HS-5 (cell line): ENCODE measurements around the gene MAGEE1.

Experiments used
- DNase-seq: peaks from one replicate; pipeline ENCODE4 v3.0.0-alpha.2; 2012; ENCODE audit warnings: low read depth

Gene MAGEE1, protein sequence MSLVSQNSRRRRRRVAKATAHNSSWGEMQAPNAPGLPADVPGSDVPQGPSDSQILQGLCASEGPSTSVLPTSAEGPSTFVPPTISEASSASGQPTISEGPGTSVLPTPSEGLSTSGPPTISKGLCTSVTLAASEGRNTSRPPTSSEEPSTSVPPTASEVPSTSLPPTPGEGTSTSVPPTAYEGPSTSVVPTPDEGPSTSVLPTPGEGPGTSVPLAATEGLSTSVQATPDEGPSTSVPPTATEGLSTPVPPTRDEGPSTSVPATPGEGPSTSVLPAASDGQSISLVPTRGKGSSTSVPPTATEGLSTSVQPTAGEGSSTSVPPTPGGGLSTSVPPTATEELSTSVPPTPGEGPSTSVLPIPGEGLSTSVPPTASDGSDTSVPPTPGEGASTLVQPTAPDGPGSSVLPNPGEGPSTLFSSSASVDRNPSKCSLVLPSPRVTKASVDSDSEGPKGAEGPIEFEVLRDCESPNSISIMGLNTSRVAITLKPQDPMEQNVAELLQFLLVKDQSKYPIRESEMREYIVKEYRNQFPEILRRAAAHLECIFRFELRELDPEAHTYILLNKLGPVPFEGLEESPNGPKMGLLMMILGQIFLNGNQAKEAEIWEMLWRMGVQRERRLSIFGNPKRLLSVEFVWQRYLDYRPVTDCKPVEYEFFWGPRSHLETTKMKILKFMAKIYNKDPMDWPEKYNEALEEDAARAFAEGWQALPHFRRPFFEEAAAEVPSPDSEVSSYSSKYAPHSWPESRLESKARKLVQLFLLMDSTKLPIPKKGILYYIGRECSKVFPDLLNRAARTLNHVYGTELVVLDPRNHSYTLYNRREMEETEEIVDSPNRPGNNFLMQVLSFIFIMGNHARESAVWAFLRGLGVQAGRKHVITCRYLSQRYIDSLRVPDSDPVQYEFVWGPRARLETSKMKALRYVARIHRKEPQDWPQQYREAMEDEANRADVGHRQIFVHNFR

DNA sequence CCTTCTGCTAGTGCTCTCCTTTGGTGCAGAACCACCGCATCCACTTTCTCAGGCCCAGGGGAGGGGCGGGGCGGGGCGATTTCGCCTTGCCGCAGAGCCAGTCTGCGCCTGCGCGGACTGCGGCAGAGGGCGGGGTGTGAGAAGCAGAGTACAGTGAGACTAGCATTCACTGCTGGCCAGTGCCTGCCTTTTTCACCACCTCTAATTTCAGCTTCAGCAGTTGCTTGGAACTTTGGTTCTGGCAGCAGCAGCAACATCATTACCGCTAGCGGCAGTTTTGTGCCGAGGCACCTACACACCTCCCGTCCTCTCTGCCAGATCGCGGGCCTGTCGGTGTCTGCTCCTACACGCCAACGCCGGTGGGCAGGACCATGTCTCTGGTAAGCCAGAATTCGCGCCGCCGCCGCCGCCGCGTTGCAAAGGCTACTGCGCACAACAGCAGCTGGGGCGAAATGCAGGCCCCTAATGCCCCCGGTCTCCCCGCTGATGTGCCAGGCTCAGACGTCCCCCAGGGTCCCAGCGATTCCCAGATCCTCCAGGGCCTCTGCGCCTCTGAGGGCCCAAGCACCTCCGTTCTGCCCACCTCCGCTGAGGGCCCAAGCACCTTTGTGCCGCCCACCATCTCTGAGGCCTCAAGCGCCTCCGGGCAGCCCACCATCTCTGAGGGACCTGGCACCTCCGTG lies at the start of gene MAGEE1:
Gene MAGEE1 (plus strand): TSS at position 151 of the 683 bp plus-strand sequence. CDS start 221 bp downstream, at position 372.
- peak; percentile 9 for DNase-seq

DNA sequence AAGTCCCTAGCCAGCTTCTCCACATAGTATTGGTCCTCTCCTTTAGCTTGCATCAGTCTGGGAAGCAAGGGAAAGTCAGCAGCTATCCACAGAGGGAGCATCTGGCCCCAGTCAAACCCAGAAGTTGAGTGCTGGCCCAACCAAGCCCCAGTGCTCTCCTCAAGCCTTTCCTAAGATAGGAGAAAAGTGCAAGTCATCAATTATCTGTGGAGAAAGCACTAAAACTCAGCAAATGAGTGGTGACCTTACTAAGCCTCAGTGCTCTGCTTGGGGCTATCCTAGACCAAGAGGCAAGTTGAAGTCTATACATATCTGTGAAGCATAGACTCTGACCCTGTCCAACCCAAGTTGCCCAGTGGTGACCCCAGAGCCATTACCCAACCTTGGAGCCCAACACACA lies 28.5 kb upstream of the MAGEE1 start:
- DNase-seq = no peak

DNA sequence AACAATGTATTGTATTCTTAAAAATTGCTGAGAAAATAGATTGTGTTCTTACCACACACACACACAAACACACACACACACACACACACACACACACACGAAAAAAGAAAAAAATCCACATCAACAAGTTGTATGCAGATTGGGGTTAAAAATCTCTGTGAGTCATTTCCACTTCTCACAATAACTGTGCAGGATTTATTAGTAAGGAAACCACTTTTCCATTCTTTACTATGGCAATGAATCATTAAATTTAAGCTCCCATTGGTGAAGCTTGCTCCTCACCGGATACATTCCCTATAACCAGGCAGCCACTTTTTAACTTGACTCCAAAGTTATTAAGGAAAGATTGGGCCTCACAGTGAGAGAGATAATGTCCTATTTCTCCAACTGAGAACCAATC lies 19.7 kb upstream of the MAGEE1 start:
- no peak for DNase-seq

DNA sequence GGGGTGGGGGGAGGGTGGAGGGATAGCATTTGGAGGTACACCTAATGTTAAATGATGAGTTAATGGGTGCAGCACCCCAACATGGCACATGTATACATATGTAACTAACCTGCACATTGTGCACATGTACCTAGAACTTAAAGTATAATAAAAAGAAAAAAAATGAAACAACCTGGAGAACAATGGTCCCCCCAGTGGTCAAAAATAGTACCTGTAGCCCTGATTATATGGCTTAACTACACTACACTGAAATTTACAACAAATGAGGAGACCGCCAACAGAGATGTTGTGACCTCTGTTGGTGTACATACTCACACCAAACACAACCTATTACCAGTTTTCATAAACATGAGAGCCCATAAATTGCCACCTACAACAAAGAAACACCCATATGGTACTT lies 7.3 kb upstream of the MAGEE1 start:
- no peak for DNase-seq

DNA sequence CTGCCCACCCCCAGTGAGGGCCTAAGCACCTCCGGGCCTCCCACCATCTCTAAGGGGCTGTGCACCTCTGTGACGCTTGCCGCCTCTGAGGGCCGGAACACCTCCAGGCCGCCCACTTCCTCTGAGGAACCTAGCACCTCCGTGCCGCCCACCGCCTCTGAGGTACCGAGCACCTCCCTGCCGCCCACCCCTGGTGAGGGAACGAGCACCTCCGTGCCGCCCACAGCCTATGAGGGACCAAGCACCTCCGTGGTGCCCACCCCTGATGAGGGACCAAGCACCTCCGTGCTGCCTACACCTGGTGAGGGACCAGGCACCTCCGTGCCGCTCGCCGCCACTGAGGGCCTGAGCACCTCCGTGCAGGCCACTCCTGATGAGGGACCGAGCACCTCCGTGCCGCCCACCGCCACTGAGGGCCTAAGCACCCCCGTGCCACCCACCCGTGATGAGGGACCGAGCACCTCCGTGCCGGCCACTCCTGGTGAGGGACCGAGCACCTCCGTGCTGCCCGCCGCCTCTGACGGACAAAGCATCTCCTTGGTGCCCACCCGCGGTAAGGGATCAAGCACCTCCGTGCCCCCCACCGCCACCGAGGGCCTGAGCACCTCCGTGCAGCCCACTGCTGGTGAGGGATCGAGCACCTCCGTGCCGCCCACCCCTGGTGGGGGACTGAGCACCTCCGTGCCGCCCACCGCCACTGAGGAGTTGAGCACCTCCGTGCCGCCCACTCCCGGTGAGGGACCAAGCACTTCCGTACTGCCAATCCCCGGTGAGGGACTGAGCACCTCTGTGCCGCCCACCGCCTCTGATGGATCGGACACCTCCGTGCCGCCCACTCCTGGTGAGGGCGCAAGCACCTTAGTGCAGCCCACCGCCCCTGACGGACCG lies 977 bp downstream of the MAGEE1 start:
- no peak for DNase-seq

DNA sequence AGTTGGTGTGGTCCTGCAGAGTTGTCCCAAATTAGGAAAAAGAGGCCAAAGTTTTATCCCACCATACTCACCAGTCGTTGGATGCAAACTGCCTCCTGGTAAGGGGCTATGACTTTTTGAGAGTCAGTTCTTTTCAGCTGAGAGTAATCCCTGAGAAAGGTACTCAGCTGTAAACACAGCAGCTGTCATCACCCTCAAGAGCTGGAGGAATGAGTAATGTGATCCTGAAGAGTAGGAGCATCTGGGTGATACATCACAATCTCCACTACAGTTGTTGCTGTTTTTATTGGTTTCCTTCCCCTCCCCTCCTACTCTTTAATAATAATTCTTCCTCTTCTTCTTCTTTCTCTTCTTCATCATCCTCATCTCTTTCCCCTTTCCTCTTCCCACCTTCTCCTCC lies 5.7 kb downstream of the MAGEE1 start:
- no peak for DNase-seq

DNA sequence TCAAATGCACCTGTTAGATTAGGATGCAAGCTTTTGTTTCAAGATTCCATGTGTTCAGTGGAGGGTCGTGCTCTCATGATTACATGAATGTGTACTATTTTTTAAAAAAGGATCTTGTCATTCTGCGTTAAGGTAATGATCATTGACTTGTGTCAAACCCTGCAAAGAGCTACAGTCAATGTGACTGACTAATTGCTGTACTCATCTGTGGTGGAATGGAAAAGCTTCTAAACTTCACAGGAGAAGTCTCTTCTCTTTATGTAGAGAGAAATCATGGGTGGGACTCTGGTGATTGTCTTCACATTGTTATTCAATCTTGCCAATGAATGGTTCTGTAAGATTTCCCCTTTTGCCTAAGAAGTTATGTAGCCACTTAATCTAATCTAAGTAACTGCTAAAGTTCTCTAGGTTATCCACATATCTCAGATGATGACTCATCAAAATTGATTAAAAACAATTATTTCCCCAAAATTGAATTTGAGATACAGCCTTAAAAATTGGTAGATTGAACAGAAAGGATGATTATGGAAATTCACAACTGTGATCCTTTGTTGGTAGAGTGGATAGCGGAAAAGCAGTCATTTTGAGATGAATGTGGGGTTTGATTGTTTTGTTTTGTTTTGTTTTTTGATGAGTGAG lies 6.7 kb downstream of the MAGEE1 start:
- DNase-seq = no peak

DNA sequence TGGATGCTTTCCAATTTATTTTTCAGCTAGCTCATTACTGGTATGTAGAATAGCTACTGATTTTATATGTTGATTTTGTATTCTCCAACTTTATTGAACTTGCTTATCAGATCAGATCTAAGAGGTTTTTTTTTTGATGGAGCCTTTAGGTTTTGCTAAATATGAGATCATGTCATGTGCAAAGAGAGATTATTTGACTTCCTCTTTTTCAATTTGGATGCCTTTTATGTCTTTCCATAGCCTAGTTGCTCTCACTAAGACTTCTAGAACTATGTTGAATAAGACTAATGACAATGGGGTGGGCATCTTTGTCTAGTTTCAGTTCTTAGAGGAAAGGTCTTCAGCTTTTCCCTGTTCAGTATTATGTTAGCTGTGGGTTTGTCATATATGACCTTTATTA lies 11.7 kb downstream of the MAGEE1 start:
- DNase-seq = no peak

DNA sequence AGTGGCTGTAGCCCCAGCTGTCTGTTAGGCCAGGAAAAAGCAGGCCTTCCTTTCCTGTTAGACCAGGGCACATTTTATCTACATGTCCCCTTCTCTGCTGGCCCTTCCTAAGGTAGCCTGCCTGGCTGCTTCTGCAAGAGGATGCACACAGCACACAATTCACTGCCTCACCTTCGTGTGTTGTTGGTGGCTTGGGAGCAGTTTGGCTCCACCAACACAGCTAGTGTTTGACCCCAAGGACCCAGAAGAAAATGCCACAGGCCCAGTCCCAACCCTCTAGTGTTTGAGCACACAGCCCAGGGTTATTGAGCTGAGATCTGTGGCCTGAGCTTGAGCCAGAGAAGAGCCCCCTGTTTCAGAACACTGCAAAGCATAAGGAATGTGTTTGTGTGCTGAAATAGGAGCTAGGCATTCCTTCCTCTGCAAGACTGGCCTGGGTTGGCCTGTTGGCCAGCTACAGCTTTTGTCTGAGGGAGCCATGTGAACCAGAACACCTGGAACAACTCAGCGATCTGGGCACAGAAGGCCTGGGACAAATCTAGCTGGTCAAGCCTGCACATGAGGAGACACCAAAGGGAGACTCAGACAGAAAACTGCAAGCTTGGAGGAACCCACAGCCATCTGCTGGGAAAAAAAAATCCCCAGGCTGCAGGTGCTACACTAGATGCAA lies 26.4 kb downstream of the MAGEE1 start:
- no peak for DNase-seq

DNA sequence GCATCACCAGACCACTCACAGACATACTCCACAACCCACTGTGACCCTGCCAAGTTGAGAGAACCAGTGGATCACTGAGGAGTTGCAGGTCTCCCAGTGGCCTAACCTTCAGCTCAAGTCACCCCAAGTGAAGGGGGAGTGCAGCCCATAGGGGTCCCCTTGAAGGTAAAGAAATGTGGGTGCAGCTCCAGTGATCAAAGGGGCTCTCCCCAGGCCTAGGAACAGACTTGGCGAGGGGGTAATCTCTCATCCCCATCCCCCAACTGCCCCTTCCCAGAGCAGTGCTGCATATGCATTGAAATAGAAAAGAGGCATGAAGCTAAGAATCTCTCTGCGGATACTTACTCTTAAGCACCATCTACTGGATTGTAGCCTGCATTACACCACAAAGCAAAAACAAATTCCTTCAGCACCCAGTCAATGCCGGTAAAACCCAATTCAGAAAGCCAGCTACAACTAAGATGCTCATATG lies 27.0 kb downstream of the MAGEE1 start:
- no peak for DNase-seq

DNA sequence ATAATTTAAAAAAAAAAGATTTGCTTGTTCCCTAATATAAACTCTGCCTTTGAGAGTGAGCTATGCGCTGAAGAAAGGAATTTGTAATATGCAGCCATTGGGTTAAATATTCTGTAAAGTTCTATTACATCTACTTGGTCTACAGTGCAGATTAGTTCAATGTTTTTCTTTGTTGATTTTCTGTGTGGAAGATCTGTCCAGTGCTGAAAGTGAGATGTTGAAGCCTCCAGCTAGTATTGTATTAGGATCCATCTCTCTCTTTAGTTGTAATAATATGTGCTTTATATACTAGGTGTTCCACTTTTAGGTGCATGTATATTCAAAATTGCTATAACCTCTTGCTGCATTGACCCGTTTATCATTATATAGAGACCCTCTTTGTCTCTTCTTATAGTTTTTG lies 49.8 kb downstream of the MAGEE1 start:
- DNase-seq = no peak
